DMS79 (cell line): ENCODE results near the gene MUL1.

Source experiments
- DNase-seq: peaks from one replicate; lab custom pipeline; 2025; lab: John Stamatoyannopoulos, UW

The MUL1 gene

GRCh38 chr1:20484519-20485462 is 23.2 kb downstream of the MUL1 start:
- DNase-seq: no peak

DNA sequence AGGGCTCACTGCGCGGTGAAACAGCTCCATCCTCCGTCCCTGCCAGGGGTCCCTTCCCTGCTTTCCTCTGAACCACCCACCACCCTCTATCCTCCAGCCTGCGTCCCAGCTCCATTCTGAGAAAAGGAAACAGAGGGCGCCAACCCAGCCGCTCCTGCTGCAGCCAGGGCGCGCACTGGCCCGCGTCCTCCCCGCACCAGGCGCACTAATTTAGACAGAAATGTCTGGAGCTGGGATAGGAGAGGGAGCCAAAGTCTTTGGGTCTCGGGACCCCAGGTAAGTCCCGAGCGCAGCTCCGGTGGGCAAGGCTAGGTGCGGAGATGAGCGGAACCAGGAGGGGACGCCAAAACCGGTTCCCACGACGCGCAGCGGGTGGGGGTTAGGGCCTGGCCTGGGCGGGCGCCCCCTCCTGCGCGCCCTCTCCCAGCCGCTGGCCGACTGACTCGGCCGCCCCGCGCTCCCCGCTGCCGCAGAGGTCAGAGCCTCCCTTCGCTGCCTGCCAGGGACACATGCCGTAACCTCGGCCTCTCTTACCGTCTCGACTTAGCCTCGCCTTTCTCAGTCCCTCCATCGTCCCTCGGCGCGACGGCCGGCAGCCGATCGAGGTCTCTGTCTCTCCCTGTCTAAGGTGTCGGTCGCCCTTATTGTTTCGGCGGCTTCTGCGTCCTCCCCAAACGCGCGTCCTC is 24.0 kb downstream of the MUL1 start:
- DNase-seq: peak; percentile 15

GRCh38 chr1:20483098-20483832 is 24.7 kb downstream of the MUL1 start:
- DNase-seq: no peak

DNA sequence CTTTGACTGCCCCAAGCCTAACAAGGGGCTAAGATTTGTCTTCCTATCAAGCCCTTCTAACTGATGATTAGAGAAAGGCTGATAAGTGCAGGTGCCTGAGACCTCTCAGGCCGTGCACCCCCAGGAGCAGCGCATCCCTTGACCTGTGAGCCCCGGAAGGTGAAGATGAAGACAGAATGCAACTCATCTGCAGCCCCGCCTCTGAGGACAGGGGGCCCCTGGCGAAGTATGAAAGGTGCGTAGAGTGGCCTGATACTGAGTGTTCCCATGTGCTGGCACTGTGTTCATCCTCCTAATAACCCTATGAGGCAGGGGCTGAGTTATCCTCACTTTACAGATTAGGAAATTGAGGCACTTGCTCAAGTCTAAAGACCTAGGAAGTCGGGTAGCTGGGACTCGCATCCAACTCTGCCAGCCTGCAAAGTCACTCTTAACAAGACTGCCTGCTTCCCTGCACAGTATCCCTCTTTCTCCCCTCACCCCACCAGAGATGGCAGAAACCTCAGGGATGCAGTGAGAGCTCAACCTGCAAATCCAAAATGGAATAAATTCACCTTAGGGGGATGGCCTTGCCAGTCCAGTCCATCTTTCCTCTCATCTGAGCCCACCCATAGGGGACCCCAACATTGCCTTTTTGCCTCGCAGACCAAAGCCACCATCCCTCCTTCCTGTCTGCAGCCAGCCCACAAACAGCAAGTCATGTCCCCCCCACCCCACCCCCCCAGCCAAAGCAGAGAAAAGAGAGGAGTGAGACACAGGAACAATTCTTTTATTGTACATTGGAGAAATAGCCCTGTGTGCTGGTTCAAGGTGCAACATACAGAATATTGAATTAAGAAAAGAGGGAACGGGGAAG is 26.1 kb downstream of the MUL1 start:
- no peak for DNase-seq

GRCh38 chr1:20480951-20481617 is 26.9 kb downstream of the MUL1 start:
- DNase-seq: no peak

GRCh38 chr1:20480243-20480944 is 27.6 kb downstream of the MUL1 start:
- no peak for DNase-seq

- DNase-seq: no peak
Measured at GRCh38 chr1:20479840-20480239, 28.1 kb downstream of the MUL1 start.

DNA sequence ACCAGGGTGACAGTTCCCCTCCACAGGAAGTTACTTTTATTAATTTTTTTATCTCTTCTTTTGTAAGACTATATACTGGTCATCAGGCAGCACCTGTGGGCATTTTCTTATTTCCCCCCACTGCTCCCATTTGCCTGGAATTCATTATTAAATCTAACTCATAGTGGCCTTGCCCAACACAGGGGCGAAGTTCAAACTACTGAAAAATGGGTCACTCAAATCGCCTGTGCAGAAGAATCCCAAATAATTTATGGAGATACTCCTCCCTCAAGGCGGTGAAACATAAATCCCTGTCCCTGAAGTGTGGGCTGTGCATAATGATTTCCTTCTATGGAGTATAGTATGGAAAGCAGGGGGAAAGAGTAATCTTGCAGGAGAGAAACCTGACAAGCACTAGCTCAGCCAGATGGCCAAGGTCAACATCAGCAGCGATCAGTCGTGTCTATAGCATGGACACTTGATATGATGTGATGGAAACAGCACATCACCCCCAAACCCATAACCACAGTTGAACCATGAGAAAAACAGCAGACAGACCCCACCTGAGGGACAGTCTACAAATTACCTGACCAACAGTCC is 29.8 kb downstream of the MUL1 start:
- no peak for DNase-seq

DNA sequence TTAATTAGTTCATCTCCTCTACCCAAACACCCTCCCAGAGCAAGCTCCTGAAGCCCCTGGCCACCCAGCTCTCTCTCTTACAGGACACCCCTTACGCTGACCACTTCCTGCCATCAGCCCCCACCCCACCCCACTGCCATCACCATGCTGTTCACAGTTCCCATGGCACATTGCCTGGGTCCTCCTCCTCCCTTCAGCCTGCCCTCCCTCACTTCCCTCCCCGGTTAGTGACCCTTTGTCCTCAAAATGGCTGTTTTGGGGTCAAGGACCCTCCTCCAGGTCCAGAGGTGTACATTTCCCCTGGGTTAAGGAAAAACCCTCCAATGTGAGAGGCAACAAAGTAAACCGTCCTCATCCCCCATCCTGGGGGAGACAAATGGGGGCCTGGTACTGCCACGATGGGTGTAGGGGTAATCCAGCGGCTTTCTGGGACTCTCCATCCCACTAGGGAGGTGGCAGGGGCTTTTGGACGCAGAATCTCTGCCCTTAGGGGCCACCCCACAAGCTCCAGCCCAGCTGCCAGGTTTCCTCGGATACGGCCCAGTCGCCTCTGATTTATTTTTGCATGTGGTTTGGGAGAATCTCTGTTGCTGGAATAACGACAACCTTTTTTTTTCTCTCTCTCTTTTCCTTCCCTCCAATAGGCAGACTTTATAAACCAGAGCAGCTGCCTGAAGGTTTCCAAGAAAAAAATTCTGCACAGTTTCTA is 30.4 kb downstream of the MUL1 start:
- DNase-seq: no peak

GRCh38 chr1:20476265-20477038 is 31.5 kb downstream of the MUL1 start:
- DNase-seq: no peak

- no peak for DNase-seq
Measured at GRCh38 chr1:20474996-20475395, 33.0 kb downstream of the MUL1 start.

DNA sequence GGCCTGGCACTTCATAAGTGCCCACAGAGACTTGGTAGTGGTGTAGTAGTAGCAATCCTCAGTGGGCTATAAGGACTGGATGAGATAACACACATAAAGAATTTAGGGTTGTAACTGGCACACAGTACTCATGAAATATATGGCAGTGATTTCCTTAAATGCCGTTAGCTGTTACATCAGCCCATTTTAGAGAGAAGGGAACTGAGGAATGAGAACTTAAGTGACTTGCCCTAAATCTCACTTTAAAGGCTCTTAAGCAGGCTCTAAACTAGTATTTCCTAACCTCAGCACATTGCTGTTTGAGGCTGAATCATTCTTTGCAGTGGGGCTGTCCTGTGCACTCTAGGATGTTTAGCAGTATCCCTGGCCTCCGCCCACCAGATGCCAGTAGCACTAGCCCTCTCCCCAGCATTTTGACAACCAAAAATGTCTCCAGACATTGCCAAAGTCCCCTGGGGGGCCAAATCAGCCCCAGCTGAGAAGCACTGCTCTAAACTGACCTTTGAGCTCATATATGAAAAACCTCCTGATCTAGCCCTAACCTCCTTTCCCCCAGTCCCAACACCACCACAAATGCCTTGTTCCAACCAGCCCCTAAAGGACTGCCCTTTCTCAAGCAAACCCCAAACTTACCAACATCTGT is 33.5 kb downstream of the MUL1 start:
- no peak for DNase-seq

DNA sequence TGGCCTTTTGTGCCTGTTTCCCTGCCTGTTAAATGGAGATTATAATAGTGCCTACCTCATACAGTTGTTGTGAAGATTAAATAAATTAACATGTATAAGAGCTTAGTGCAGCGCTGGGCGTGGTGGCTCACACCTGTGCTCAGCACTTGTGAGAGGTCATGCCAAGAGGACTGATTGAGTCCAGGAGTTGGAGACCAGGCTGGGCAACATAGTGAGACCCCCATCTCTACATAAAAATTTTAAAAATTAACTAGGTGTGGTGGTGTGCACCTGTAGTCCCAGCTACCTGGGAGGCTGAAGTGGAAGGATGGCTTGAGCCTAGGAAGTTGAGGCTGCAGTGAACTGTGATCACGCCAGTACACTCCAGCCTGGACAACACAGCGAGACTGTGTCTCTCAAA is 34.1 kb downstream of the MUL1 start:
- no peak for DNase-seq

GRCh38 chr1:20472860-20473711 is 34.9 kb downstream of the MUL1 start:
- no peak for DNase-seq

DNA sequence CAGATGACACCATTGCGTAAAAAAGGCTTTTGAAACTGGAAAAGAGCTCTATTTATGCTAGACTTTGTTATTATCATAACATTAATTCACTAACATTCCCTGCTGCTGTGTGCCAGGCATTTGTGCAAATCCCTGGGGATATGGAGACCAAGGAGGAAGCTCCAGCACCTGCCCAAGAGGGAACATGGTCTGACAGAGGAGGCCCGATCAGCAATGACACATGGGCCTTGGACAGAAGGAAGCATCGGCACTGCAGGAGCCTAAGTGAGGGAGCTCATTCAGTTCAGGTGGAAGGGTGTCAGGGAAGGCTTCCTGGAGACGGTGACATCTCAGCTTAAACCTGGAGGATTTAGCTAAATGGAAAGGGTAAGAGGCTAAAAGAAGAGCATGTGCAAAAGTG is 35.8 kb downstream of the MUL1 start:
- no peak for DNase-seq

- no peak for DNase-seq
Measured at GRCh38 chr1:20470194-20470593, 37.8 kb downstream of the MUL1 start.

DNA sequence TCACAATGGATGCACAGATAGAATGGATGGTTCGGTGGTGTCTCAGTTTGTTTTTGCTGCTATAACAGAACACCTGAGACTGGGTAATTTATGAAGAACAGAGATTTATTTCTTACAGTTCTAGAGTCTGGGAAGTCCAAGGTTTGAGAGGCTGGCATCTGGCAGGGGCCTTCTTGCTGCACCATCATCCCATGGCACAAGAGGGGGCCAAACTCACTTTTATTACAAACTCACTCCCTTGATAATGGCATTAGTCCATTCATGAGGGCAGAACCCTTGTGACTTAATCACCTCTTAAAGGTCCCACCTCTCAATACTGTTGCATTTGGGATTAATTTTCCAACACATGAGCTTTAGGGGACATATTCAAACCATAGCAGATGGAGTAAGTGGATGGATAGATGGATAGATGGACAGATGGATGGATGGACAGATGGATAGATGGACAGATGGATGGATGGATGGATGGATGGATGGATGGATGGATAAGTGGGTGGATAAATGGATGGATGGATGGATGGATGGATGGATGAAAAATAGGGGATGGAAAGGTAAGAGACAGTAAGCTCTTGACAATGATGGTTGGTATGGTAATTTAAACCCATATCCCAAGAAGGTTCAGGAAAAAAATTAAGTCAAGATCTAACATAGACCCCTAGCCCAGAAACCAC is 38.4 kb downstream of the MUL1 start:
- DNase-seq: no peak
